Measurements from ENCODE around the gene POLR3H.

DNA sequence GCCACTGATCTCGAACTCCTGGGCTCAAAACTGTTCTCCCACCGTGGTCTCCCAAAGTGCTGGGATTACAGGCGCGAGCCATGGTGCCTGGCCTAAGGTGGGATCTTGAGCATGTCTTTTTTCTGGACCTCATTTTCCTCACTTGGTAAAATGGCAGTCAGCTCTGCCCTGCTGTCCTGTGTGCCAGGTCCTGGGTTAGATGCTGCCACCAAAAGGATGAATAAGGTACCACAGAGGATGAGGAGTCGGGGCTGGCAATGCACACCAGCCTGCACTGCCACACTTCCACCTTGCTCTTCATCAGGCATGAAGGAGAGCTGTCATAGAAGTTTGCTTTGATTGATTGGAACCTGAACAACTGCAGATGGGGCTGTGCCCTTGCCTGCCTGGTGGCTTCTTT lies 43.1 kb downstream of the POLR3H start:
- TF ChIP-seq, protein P1, sequence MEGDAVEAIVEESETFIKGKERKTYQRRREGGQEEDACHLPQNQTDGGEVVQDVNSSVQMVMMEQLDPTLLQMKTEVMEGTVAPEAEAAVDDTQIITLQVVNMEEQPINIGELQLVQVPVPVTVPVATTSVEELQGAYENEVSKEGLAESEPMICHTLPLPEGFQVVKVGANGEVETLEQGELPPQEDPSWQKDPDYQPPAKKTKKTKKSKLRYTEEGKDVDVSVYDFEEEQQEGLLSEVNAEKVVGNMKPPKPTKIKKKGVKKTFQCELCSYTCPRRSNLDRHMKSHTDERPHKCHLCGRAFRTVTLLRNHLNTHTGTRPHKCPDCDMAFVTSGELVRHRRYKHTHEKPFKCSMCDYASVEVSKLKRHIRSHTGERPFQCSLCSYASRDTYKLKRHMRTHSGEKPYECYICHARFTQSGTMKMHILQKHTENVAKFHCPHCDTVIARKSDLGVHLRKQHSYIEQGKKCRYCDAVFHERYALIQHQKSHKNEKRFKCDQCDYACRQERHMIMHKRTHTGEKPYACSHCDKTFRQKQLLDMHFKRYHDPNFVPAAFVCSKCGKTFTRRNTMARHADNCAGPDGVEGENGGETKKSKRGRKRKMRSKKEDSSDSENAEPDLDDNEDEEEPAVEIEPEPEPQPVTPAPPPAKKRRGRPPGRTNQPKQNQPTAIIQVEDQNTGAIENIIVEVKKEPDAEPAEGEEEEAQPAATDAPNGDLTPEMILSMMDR (IDR thresholded peaks at IDR 0.05) = peak; percentile 61
- TF ChIP-seq EZH2 (IDR thresholded peaks at IDR 0.05; ENCODE audit: borderline replicate concordance, insufficient read depth, low read depth, low read length, poor library complexity, severe bottlenecking) = no peak

Data from B cell (primary cell).